H1 (cell line): ENCODE results near the gene TM4SF18. TPM values are rescaled to one million over a fixed set of nuclear protein-coding genes. Genes with fewer than 3 reads are reported as not detected.

Source experiments
- BACH1 ChIP-seq: IDR thresholded peaks from 2 replicates; pipeline ENCODE4 v1.6.1; 2012; ENCODE audit warnings: low read length, improper control_type of control experiment
- CHD2 ChIP-seq: IDR thresholded peaks from 2 replicates; pipeline ENCODE4 v1.6.1; 2012; ENCODE audit warnings: low read length, improper control_type of control experiment
- CHD7 ChIP-seq: fragments of 300-600 bp; sonication (generic); IDR thresholded peaks from 2 replicates; pipeline ENCODE4 v1.7.1; 2012; ENCODE audit warnings: low read length, moderate library complexity, mild to moderate bottlenecking, inconsistent platforms; ENCODE audit not compliant: insufficient replicate concordance
- CTBP2 ChIP-seq: IDR thresholded peaks from 2 replicates; pipeline ENCODE4 v1.7.0; 2011; ENCODE audit warnings: borderline replicate concordance, mild to moderate bottlenecking, moderate library complexity, mixed read lengths, low read length; ENCODE audit not compliant: insufficient read depth, insufficient read length
- KDM4A ChIP-seq: IDR thresholded peaks from one replicate; pipeline ENCODE4 v1.7.1; 2012; ENCODE audit warnings: low read depth, mild to moderate bottlenecking, moderate library complexity, low read length, inconsistent platforms; ENCODE audit not compliant: severe bottlenecking
- RNF2 ChIP-seq: fragments of 200-900, 300-1000 bp; sonication (generic); IDR thresholded peaks from 2 replicates; pipeline ENCODE4 v1.7.1; 2016; ENCODE audit warnings: borderline replicate concordance, low read depth, mild to moderate bottlenecking, antibody characterized with exemption, low read length; ENCODE audit not compliant: poor library complexity, severe bottlenecking; ENCODE audit errors: missing control alignments
- SRF ChIP-seq: IDR thresholded peaks from 2 replicates; pipeline ENCODE4 v1.6.1; 2011; ENCODE audit warnings: mild to moderate bottlenecking, low read depth, low read length, moderate library complexity
- polyA plus RNA-seq, 7 experiments: library from polyadenylated mRNA; depleted of rRNA in 3 of 7; stranded (reverse) in 5 of 7; unstranded in 2 of 7; fragments of >200 nt in 5 of 7; fragments of 200-250 nt in 2 of 7; gene quantifications; 1 replicate in 5 of 7; 2 replicates in 1 of 7; 4 replicates in 1 of 7; pipeline versions ENCODE4 v1.2.1 to v1.2.3, GENCODE V29; 2011 to 2013; ENCODE audit warnings: missing spikeins in 2 of 7, mixed read lengths in 2 of 7
- total RNA-seq: library from RNA; stranded (reverse); fragmentation: NEBNext Ultra II Directional; extraction: Animal tissue kit (Norgen Biotek cat#: 25700); gene quantifications from 2 replicates; pipeline ENCODE4 v1.2.1, GENCODE V29; 2021

The TM4SF18 gene
- total and polyA plus RNA-seq, 2 of the 8 experiments (the other 6 are each of a cell fraction or from before 2014, with no cell fraction given): 2.9 to 13.6 TPM

- no peak for TF ChIP-seq CHD7
- TF ChIP-seq BACH1: no peak
- no peak for TF ChIP-seq SRF
- no peak for TF ChIP-seq CHD2
- no peak for TF ChIP-seq RNF2
- no peak for TF ChIP-seq KDM4A
- TF ChIP-seq CTBP2: no peak
Measured at GRCh38 chr3:149325581-149325980, 7.9 kb downstream of the TM4SF18 start (continued).
